Activated CD8-positive, alpha-beta memory T cell treated with anti-CD3 and anti-CD28 coated beads for 24 hours (primary cell): ENCODE data around the gene NPC1L1.
"Not testable (repeated sequence)": the region's sequence is repeated elsewhere in the genome, so short reads cannot be mapped to it uniquely, and the experiment has no call there.

Source experiments
- DNase-seq: peaks from one replicate; pipeline ENCODE4 v3.0.0-alpha.2; 2020

NPC1L1 gene

DNA sequence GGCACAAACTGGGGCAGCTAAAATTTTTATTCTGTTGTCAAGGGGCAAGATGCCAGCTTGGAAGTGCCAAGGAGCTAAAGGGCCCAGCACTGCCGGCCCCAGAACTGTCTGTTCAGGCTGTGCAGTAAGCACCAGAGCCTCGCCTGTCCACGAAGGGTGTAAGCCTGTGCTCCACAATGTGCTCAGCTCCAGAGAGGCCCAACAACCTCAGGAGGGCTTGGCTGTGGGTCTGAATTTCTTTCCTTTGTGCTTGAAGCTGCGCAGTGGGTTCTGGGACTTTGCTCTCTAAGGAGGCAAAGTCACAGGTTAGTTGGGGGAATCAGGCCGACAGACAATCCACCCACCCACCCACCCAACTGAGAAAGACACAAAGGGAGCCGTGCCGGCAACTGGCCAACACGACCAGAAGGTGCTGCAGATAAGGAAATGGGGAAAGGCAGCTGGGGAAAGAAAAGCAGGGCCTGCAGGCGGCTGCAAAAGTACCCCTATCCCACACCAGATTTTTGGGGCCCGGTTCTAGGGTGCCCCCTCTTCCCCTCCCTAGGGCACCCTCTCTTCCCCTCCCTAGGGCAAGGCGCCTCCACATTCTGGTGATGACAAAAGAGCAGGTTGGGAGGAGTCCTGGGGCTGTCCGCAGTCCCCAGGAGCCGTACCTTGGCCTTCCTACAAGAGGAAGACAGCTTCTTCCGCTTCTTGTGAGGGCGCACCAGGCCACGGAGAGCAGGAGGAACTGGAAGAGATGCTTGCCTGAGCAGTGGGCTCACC is 24.8 kb upstream of the NPC1L1 start:
- DNase-seq: no peak

DNA sequence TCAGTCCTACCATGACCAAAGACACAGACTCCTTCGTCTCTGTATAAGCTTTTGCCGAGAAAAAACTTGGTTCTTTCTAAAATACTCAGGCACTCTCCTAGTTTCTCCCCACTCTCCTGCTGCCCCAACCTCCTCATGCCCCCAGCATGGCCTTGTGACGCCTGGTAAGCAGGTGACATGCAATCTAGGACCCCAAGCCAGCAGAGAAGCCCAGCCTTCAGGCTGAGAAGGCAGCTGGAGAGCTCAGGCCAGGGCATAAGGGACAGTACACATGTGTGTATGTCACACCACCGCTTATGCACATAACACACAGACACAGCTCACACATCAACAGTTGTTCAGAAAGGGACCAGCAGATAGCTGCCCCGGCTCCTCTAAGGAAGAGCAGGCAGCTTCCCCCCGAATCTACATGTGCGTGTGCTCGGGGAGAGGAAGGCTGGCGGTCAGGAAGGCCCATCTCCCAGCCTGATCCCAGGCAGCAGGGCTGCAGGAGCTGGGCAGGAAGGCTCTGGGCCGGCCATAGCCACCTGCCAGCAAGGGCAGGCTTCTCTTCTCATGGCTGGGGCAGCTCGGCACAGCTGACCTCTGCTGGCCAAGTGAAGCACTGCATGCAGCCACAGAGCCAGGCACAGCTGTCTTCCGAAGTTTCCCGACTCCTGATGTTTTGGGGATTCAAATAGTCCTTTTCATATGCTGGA is 24.1 kb upstream of the NPC1L1 start:
- peak; percentile 86 for DNase-seq

DNA sequence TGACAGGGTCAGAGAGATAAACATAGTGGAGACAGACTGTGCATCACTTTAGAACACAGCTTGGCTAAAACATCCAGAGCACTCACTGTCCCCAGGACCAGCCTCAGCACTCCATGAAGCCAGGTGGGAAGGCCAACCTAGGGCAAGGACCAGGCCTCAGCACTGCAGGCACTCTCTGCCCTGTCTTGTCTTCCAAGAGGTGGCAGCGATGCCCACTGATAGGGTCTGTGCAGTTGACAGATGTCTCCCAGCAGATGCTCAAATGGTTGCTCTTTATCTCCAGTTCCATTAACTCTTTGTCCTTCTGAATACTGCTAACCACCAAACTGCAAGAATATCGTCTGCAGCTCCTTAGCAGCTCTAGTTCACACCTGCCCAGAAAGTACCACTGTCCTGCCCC is 23.5 kb upstream of the NPC1L1 start:
- no peak for DNase-seq

DNA sequence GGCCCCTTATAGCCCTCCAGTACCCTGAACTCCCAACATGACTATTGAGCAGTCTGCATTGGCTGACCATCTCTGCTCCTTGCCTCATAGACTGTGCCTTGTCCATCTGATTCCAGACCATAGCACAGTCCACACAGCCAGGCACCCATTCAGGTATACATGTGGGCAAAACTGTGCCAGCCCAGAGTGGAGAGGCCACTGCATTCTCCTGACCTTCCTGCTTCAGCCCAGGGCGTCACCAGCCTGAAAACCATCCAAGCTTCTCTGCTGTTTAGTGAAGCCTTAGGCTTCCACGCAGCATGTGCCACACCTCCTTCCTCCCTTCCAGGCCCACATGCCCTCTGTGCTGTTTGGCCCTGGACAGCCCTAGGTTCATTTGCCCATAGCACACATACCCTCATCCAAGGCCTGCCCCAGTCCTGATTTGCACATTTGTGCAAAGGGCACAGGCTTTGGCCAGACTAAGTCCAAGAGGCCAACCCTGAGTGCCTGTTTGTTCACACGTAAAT is 22.1 kb upstream of the NPC1L1 start:
- DNase-seq: no peak

DNA sequence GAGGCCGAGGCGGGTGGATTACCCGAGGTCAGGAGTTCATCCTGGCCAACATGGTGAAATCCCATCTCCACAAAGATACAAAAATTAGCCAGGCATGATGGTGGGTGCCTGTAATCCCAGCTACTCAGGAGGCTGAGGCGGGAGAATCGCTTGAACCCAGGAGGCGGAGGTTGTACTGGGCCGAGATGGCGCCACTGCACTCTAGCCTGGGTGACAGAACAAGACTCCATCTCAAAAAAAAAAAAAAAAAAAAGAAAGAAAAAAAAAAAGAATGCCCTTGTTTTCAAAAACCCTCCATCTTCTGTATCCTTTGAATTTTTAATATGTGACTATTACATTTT is 21.5 kb upstream of the NPC1L1 start:
- DNase-seq: not testable (repeated sequence)

DNA sequence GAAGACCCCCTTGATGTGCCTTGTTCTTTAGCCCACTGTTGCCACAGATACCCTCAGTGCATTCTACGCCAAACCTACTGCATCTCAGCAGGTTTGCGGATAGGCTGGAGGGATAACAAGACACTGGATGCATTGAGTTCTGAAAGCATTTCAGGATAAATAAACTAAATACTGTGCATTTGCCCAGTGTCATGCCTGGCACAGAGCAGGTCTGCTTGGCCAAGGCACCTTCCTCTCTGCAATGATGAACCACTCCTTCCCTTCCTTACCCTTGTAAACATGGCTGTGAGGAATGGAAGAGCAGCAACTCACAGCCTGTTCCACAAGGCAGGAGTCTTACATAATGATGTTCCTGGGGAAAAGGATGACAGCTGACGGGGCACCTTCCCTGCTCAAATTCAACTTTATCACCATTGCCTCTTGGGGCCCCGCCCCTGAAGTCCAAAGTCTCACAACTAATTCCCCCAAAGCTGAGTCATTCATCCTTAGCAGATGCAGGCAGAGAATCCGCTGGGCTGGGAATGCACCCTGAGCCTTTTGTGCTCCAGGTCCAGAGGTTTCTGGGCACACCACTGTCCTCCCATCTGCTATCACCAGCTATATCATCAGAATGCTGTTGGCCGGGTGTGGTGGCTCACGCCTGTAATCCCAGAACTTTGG is 21.0 kb upstream of the NPC1L1 start:
- DNase-seq: no peak

DNA sequence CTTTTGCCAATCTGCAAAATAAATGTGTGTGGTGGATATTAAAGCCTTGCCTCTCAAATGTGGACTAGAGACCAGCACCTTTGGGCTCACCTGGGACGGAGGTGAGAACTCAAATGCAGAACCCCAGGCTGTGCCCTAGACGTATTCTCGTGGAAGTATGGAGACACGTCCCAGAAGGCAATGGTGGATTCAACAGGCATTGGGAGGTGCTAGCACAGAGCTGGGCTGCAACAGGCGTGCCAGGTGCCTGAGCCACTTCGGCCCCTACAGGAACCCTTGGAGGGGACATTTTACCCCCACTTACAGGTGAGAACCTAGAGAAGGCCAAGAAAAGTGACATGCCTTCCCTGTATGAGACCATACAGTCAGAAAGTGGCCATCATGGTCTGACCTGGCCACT is 20.4 kb upstream of the NPC1L1 start:
- no peak for DNase-seq

DNA sequence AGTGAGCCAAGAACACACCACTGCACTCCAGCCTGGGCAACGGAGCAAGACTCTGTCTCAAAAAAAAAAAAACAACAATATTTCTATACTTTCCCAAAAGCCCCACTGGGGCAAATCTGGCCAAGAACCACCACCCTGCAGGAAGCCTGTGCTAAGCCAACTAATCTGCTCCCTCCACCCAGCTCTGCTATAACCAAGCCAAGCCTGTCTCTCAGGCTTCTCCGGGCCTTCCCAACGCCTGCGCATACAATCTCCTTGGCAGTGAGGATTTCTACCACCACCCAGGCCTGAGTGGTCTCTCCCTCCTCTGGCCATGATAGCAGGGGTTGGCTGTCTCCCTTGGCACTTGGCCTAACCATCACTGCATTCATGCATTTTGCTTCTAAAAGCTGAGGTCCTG is 18.4 kb upstream of the NPC1L1 start:
- no peak for DNase-seq

DNA sequence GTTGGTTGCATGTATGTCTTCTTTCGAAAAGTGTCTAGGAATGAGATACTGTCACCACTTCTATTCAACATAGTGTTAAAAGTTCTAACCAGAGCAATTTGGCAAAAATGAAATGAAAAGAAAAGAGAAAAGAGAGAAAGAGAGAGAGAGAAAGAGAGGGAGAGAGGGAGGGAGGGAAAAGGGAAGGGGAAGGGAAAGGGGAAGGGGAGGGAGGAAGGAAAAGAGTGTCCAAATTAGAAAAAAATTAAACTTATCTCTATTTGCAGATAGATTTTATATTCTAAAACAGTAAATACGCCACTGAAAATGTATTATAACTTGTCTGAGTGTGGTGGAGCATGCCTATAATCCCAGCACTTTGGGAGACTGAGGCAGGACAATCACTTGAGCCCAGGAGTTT is 16.4 kb upstream of the NPC1L1 start:
- no peak for DNase-seq

DNA sequence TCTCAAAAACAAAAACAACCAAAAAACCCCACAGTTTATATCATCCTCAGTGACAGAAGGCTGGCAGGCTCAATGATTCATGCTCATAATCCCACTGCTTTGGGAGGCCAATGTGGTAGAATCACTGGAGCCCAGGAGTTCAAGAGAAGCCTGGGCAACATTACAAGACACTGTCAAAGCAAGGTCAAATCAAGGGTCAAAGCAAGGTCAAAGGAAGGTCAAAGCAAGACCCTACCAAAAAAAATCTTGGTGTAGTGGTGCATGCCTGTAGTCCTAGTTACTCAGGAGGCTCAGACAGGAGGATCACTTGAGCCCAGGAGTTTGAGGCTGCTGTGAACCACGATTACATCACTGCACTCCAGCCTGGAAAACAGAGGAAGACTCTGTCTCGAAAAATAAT is 14.2 kb upstream of the NPC1L1 start:
- DNase-seq: no peak

DNA sequence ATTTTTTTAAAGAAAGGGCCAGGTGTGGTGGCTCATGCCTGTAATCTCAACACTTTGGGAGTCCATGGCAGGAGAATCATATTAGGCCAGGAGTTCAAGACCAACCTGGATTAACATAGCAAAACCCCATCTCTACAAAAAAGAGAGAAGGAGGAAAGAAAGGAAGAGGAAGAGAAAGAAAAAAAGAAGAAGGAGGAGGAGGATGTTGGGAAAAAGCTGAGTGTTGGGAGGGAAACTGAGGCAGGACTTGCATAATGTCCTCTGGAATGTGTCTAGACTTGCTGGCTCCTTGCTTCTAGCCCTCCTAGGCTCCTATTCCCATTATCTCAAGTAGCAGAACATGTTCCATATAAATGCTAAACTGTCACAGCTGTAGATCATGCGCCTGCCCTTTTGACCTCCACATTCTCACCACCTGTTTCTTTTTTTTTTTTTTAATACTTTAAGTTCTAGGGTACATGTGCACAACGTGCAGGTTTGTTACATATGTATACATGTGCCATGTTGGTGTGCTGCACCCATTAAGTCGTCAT is 11.4 kb upstream of the NPC1L1 start:
- DNase-seq: not testable (repeated sequence)

DNA sequence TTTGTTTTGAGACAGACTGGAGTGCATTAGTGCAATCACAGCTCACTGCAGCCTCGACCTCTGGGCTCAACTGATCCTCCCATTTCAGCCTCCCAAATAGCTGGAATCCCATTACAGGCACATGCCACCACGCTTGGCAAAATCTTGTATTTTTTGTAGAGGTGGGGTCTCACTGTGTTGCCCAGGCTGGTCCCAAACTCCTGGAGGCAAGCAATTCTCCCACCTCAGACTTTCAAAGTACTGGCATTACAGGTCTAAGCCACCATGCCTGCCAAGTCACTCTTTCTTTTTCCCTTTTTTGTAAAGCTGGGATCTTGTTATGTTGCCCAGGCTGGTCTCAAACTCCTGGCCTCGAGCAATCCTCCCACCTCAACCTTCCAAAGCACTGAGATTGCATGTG is 8.3 kb upstream of the NPC1L1 start:
- no peak for DNase-seq

DNA sequence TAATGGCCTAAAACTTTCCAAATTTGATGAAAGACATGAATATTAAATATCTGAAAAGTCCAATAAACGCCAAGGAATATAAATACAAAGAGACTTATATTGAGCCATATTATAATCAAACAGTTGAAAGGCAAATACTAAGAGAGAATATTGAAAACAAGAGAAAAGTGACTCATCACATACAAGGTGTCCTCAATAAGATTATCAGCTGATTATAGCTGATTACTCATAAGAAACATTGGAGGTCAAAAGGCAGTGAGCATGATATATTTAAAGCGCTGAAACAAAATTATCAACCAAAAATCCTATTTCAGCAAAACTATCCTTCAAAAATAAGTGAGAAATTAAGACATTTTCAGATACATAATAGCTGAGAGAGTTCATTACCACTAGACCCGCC is 7.8 kb upstream of the NPC1L1 start:
- no peak for DNase-seq

DNA sequence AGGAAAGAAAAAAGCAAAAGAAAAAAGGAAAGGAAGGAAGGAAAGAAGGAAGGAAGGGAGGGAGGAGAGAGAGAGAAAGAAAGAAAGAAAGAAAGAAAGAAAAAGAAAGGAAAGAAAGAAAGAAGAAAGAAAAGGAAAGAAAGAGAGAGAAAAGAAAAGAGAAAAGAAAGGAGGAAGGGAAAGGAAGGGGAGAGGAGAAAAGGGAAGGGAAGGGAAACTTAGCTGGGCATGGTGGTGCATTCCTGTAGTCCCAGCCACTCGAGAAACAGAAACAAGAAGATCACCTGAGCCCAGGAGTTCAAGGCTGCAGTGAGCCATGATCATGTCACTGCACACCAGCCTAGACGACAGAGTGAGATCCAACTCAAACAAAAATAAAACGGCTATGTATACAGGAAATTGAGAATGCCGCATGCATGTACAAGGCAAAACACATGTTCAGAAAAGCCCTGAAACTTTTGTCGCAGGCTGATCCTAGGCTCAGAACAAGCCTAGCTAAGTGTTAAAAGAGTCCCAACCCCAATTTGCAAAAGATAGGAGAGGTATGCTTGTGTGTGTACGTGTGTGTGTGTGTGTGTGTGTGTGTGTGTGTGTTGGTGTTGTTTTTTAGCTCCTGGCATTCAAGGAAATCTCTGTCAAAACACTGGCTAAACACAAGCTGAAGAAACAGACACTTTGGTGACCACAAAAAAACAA is 6.6 kb upstream of the NPC1L1 start:
- DNase-seq: no peak

DNA sequence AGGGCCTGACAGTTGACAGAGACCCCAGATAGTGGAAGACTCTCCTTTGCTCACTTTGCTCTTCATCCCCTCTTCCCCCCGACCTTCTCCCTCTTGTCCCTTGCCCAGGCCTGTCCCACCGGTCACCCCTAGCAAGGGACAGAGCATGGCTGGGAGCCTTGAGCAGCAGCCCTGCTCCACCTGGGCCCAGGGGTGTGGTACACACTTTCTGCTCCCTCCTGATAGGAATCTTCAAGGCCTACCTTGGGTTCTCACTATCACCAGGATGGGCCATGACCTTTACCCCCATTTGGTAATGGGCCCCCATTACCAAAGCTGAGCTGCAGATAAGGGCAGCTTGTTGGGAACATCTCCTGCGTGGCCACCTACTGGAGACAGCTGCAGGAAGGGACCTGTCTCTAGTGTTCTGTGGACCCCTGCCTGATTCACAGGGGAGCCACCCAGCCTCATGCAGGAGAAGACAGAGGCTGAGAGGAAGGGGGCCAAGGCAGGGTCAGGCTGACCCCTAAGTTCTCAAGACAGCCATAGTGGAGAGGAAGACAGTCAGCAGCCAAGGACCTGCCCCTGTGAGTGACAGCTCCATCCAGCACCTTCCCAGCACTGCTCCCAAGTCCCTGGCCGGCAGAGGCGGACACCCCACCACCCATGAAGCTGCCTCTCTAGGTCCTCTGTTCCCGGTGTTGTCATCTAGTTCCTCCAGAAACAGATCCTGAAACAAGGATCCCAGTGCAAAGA is 913 bp upstream of the NPC1L1 start:
- DNase-seq: no peak

DNA sequence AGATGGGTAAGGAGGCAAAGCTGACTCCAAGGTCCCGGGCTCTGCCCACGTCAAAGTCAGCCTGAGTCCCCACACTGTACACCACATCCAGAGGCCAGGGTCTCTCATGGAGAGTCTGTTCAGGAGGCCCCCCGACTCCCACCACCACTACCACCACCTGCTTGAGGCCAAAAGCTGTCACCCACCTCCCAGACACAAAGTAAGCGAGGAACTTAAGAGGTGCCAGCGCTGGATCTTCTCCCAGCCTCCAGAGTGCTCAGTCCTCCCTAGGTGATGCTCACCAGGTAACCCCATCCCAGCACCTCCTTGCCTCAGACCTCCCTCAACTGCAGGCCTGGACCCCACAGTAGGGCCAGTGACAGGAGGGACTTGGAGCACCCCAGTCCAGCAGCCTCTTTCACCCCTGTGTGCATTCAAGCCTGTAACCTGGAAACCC is 520 bp downstream of the NPC1L1 start:
- no peak for DNase-seq

DNA sequence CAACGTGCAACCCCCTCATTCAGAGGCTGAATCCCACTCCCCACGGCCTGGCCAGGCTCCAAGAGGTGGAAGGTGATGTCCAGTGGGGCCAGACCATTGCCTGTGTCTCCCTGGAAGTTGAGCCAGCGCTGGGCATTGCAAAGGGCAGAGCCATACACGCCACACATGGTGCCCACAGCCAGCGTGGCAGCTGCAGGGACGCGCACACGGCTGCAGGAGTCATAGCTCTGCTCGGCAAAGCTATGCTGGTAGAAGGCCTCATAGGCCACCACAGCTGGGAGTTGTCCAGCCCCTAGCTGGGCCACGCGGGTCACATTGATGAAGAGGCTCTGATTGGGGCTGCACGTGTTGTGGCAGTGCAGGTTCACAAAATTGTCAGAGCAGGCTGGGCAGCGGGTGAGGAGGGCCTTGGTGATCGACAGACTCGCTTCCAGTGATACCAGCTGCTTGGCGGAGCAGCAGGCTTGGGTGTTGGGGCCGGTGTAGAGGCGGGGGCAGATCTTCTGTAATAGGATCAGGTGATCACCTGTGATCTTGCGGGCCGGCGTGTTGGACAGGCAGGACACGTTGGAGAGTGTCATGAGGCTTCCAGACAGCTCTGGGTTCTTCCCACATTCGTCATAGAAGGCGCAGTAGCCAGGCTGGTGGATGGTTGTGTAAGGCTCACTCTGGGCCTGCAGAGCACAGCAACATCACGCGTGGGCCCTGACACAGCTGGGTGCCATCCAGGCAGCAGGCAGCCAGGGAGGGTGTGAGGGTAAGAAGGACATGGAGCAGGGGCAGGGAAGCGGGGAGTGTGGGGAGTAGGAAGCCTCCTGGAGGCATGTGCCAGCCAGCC is 1.2 kb downstream of the NPC1L1 start:
- no peak for DNase-seq

DNA sequence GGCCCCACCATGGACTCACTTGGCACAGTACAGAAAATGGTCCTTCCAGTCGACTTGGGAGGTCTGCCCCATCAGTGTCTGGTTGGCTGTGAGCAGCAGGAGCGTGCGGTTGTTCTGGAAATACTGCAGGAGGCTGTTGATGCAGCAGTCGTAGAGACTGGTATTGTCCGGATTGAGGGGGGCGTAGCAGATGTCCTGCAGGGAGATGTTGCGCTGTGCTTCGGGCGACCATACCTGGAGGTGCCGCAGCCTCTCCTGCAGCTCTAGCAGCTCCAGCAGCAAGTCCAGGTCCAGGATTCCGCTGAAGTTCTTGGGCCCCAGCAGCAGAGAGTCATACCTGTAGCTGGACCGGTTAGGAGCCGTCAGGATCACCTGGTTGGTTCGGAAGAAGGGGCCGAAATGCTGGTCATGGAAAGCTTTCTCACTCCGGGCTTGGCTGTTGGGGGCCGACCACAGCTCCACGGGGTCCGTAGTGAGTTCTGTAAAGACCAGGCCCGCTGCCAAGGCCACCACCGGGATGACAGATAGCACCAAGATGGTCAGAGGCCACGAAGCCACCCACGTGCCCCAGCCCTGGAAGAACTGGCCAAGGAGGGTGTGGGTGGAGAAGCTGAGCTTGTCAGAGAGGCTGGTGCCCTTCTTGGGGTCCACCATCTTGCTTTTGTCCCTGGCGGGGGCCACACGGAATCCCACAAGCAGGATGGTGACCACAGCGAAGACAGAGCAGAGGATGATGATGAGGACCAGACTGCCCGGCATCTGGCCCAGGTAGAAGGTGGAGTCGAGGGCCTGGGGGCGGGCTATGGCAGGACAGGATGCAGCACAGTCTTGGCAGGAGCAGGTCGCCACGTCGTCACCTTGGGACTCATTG is 2.1 kb downstream of the NPC1L1 start:
- DNase-seq: no peak

DNA sequence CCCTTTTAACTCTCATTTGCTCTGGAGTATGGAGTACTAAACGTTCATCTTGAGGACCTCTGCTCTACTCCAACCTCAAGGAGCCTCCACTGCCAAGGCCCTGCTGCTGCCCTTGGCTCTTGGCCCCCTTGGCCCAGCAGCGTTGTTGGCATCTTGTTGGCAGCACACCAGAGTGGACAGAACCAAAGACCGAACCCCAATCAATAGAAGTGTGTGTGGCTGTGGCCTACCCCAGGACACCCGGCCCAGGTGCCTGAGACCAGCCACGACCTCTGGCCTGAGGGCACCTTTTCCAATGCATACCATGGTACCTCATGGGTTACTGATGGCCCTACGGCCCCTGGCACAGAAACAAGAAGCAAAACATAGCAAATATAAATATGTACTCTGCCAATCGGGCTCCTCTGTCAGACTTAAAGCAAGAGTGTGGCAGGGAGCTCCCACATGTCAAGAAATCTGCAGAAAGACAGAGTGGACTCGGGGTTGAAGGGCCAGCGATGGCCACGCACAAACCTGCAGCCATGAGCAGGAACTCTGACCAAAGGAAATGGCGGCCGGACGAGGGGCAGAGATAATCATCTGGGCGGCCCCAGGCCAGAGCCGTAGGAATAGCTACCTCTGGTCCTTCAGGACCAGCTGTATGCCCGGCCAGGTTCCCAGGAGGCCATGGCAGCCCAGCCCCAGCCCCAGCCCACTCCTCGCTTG is 2.9 kb downstream of the NPC1L1 start:
- DNase-seq: no peak

DNA sequence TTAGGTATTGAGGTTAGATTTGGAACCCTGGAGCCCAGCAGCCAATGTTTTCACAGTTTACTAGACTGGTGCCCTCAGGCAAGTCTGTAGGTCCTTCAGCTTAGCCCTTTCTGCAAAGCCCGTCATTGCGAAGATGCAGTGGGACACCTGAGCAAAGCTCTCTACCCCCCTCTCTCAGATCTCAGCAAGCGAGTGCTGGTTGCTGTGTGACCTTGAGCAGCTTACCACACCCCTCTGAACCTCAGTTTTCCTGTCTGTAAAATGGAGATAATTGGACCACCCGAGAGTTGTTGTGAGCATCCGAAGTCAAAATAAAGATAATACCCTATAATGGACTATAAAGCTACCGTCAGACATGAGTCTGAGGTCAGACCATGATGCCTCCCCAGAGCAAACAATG is 3.7 kb downstream of the NPC1L1 start:
- no peak for DNase-seq
